ENCODE data around the gene MMP24OS. TPM values are rescaled to one million over a fixed set of nuclear protein-coding genes. Genes with fewer than 3 reads are reported as not detected.
"Not testable (repeated sequence)": the region's sequence is repeated elsewhere in the genome, so short reads cannot be mapped to it uniquely, and the experiment has no call there.

MMP24OS gene
- polyA plus RNA-seq, 1 experiment = 47.6 TPM

GRCh38 chr20:35257175-35257909, 20.6 kb downstream of the MMP24OS start:
- no peaks in the 10 kb centered on the region for H3K27me3 ChIP-seq (ENCODE audit: control insufficient read depth, insufficient read depth, low read length)
- DNase-seq (ENCODE audit: low read depth) = no peak
- CTCF ChIA-PET = no interaction called here
- H3K4me3 ChIP-seq (ENCODE audit: low read depth, low read length) = no peak overlapping the region
- no peak for TF ChIP-seq CTCF (IDR thresholded peaks at IDR 0.05; ENCODE audit: insufficient read depth, low read depth, low read length)
- peaks cover 4% of the 10 kb centered on the region; the same call in 1 of the 2 replicates for H3K36me3 ChIP-seq (ENCODE audit: control insufficient read depth, insufficient read depth, low read length)
- POLR2A ChIA-PET = no interaction called here

DNA sequence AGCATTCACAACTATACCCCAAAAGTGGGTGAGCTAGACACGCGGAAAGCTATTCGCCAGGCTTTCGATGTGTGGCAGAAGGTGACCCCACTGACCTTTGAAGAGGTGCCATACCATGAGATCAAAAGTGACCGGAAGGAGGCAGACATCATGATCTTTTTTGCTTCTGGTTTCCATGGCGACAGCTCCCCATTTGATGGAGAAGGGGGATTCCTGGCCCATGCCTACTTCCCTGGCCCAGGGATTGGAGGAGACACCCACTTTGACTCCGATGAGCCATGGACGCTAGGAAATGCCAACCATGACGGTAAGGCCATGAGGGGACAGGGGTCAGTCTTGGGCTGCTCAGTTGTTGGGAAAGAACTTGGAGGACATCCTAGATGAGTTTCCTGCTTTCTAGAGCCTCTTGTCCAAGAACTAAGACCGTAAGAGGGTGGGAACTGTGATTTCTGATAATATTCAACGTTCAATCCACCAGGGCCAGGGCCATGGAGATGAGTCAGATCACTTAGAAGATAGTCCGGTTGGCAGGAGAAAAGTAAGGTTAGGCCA, 23.4 kb downstream of the MMP24OS start:
- ChIA-PET CTCF (interaction anchor here (0.7 kb wide), 1 partner anchor 14 kb away, joined by 3 read pairs; no protein-coding TSS in a partner anchor), POLR2A (no interaction called here)
- no peak for DNase-seq (ENCODE audit: low read depth)

DNA sequence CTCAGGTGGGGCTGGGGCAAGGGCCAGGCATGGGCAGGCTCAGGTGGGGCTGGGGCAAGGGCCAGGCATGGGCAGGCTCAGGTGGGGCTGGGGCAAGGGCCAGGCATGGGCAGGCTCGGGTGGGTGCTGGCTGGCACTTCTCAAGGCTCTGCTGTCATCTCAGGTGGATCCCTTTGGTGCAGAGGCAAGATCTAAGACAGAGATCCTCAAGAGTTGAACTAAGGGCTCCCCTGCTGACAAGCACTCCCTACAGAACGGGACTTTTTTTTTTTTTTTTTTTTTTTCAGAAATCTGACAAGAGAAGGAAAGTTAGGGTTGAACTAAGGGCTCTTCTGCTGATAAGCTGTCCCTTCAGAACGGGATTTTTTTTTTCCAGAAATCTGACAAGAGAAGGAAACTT, 24.9 kb downstream of the MMP24OS start:
- Histone ChIP-seq H3K27me3 (ENCODE audit: control insufficient read depth, insufficient read depth, low read length) (no peaks in the 10 kb centered on the region), H3K36me3 (ENCODE audit: control insufficient read depth, insufficient read depth, low read length) (0 out of 2 replicates have a peak, but pooled peaks cover 1% of the 10 kb centered on the region), H3K4me3 (ENCODE audit: low read depth, low read length) (no peak overlapping the region)
- CTCF ChIA-PET = interaction anchor here (0.7 kb wide), 1 partner anchor 514 kb away, joined by 4 read pairs; no protein-coding TSS in a partner anchor
- no peak for DNase-seq (ENCODE audit: low read depth)
- no peak for TF ChIP-seq CTCF (IDR thresholded peaks at IDR 0.05; ENCODE audit: insufficient read depth, low read depth, low read length)
- POLR2A ChIA-PET = interaction anchor here (0.7 kb wide), 1 partner anchor 10 kb away, joined by 4 read pairs; no protein-coding TSS in a partner anchor

More for the DNA sequence above, 23.4 kb downstream of the MMP24OS start:
- H3K27me3 ChIP-seq (ENCODE audit: control insufficient read depth, insufficient read depth, low read length) = no peaks in the 10 kb centered on the region
- H3K36me3 ChIP-seq (ENCODE audit: control insufficient read depth, insufficient read depth, low read length) = peaks cover 2% of the 10 kb centered on the region; the same call in 1 of the 2 replicates
- no peak overlapping the region for H3K4me3 ChIP-seq (ENCODE audit: low read depth, low read length)
- no peak for TF ChIP-seq CTCF (IDR thresholded peaks at IDR 0.05; ENCODE audit: insufficient read depth, low read depth, low read length)

DNA sequence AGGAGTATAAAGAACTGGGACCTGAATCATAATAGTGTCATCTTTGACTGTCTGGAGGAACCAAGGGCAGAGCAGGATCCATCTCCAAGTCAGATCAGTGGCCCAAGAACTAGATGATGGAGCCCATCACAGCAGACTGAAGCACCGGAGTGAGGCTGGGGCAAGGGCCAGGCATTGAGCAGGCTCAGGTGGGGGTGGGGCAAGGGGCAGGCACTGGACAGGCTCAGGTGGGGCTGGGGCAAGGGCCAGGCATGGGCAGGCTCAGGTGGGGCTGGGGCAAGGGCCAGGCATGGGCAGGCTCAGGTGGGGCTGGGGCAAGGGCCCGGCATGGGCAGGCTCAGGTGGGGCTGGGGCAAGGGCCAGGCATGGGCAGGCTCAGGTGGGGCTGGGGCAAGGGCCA, 25.3 kb downstream of the MMP24OS start:
- POLR2A ChIA-PET; CTCF ChIA-PET; DNase-seq (ENCODE audit: low read depth): not testable (repeated sequence)

GRCh38 chr20:35252037-35252461, 25.9 kb downstream of the MMP24OS start:
- ChIA-PET POLR2A (no interaction called here), CTCF (no interaction called here)
- no peak for DNase-seq (ENCODE audit: low read depth)
- no peak overlapping the region for H3K4me3 ChIP-seq (ENCODE audit: low read depth, low read length)
- H3K27me3 ChIP-seq (ENCODE audit: control insufficient read depth, insufficient read depth, low read length) = no peaks in the 10 kb centered on the region
- TF ChIP-seq CTCF (IDR thresholded peaks at IDR 0.05; ENCODE audit: insufficient read depth, low read depth, low read length) = no peak
- H3K36me3 ChIP-seq (ENCODE audit: control insufficient read depth, insufficient read depth, low read length) = 0 out of 2 replicates have a peak, but pooled peaks cover 1% of the 10 kb centered on the region

More for the DNA sequence above, 25.3 kb downstream of the MMP24OS start:
- H3K36me3 ChIP-seq (ENCODE audit: control insufficient read depth, insufficient read depth, low read length); H3K4me3 ChIP-seq (ENCODE audit: low read depth, low read length); H3K27me3 ChIP-seq (ENCODE audit: control insufficient read depth, insufficient read depth, low read length): not testable (repeated sequence)

Data from BJ (cell line).